ENCODE results near the gene TNIK.
"Not testable (repeated sequence)": the region's sequence is repeated elsewhere in the genome, so short reads cannot be mapped to it uniquely, and the experiment has no call there.

Gene TNIK

GRCh38 chr3:171429635-171430034 is 30.6 kb downstream of the TNIK start:
- H3K79me2 ChIP-seq (ENCODE audit: control insufficient read depth, low read length) = no peaks in the 10 kb centered on the region
- H3K27ac ChIP-seq (ENCODE audit: low read depth, low read length) = no peak overlapping the region
- TF ChIP-seq EZH2phosphoT487 (IDR thresholded peaks at IDR 0.05; ENCODE audit: borderline replicate concordance, low read length) (no peak), CTCF (IDR thresholded peaks at IDR 0.05; ENCODE audit: low read depth, low read length, poor library complexity, severe bottlenecking) (no peak)
- no peaks in the 10 kb centered on the region for H3K4me1 ChIP-seq (ENCODE audit: control insufficient read depth, low read length)
- no peaks in the 10 kb centered on the region for H3K9me3 ChIP-seq (ENCODE audit: control insufficient read depth, insufficient read depth, low read length)
- H3K27me3 ChIP-seq (ENCODE audit: control insufficient read depth, low read length) = no peaks in the 10 kb centered on the region
- H3K36me3 ChIP-seq (ENCODE audit: control insufficient read depth, low read length) = no peaks in the 10 kb centered on the region
- H3F3A ChIP-seq (ENCODE audit: control insufficient read depth, insufficient read depth) = no peaks in the 10 kb centered on the region
- H3K4me3 ChIP-seq (ENCODE audit: low read length) = no peak overlapping the region
- no peaks in the 10 kb centered on the region for H3K9me2 ChIP-seq (replicated peaks; ENCODE audit: control insufficient read depth, low read length)
- no peak overlapping the region for H3K4me2 ChIP-seq (ENCODE audit: low read length)
- no peaks in the 10 kb centered on the region for H4K20me1 ChIP-seq (ENCODE audit: control insufficient read depth, insufficient read depth, low read depth, low read length)

- Histone ChIP-seq H4K20me1 (ENCODE audit: control insufficient read depth, insufficient read depth, low read depth, low read length) (no peaks in the 10 kb centered on the region), H3K9me3 (ENCODE audit: control insufficient read depth, insufficient read depth, low read length) (no peaks in the 10 kb centered on the region), H3F3A (ENCODE audit: control insufficient read depth, insufficient read depth) (no peaks in the 10 kb centered on the region), H3K4me3 (ENCODE audit: low read length) (no peak overlapping the region), H3K79me2 (ENCODE audit: control insufficient read depth, low read length) (no peaks in the 10 kb centered on the region), H3K36me3 (ENCODE audit: control insufficient read depth, low read length) (no peaks in the 10 kb centered on the region), H3K4me2 (ENCODE audit: low read length) (no peak overlapping the region), H3K27ac (ENCODE audit: low read depth, low read length) (no peak overlapping the region), H3K4me1 (ENCODE audit: control insufficient read depth, low read length) (no peaks in the 10 kb centered on the region), H3K9me2 (replicated peaks; ENCODE audit: control insufficient read depth, low read length) (no peaks in the 10 kb centered on the region), H3K27me3 (ENCODE audit: control insufficient read depth, low read length) (no peaks in the 10 kb centered on the region)
- no peak for TF ChIP-seq EZH2phosphoT487 (IDR thresholded peaks at IDR 0.05; ENCODE audit: borderline replicate concordance, low read length)
These were observed 31.3 kb downstream of the TNIK start for GRCh38 chr3:171428892-171429291.

GRCh38 chr3:171428321-171428787 is 31.9 kb downstream of the TNIK start:
- Histone ChIP-seq H3F3A (ENCODE audit: control insufficient read depth, insufficient read depth) (no peaks in the 10 kb centered on the region), H3K9me3 (ENCODE audit: control insufficient read depth, insufficient read depth, low read length) (no peaks in the 10 kb centered on the region), H3K79me2 (ENCODE audit: control insufficient read depth, low read length) (no peaks in the 10 kb centered on the region), H3K27me3 (ENCODE audit: control insufficient read depth, low read length) (no peaks in the 10 kb centered on the region), H3K9me2 (replicated peaks; ENCODE audit: control insufficient read depth, low read length) (no peaks in the 10 kb centered on the region), H3K36me3 (ENCODE audit: control insufficient read depth, low read length) (no peaks in the 10 kb centered on the region), H3K4me2 (ENCODE audit: low read length) (no peak overlapping the region), H3K4me1 (ENCODE audit: control insufficient read depth, low read length) (no peaks in the 10 kb centered on the region), H4K20me1 (ENCODE audit: control insufficient read depth, insufficient read depth, low read depth, low read length) (no peaks in the 10 kb centered on the region), H3K27ac (ENCODE audit: low read depth, low read length) (no peak overlapping the region), H3K4me3 (ENCODE audit: low read length) (no peak overlapping the region)
- TF ChIP-seq CTCF (IDR thresholded peaks at IDR 0.05; ENCODE audit: low read depth, low read length, poor library complexity, severe bottlenecking) (no peak), EZH2phosphoT487 (IDR thresholded peaks at IDR 0.05; ENCODE audit: borderline replicate concordance, low read length) (no peak)

- Histone ChIP-seq H3K4me1 (ENCODE audit: control insufficient read depth, low read length) (no peaks in the 10 kb centered on the region), H3K27me3 (ENCODE audit: control insufficient read depth, low read length) (no peaks in the 10 kb centered on the region), H3K36me3 (ENCODE audit: control insufficient read depth, low read length) (no peaks in the 10 kb centered on the region), H3K27ac (ENCODE audit: low read depth, low read length) (no peak overlapping the region), H4K20me1 (ENCODE audit: control insufficient read depth, insufficient read depth, low read depth, low read length) (no peaks in the 10 kb centered on the region), H3K9me2 (replicated peaks; ENCODE audit: control insufficient read depth, low read length) (no peaks in the 10 kb centered on the region), H3K4me3 (ENCODE audit: low read length) (no peak overlapping the region), H3K4me2 (ENCODE audit: low read length) (no peak overlapping the region), H3K9me3 (ENCODE audit: control insufficient read depth, insufficient read depth, low read length) (no peaks in the 10 kb centered on the region), H3F3A (ENCODE audit: control insufficient read depth, insufficient read depth) (no peaks in the 10 kb centered on the region), H3K79me2 (ENCODE audit: control insufficient read depth, low read length) (no peaks in the 10 kb centered on the region)
- TF ChIP-seq CTCF (IDR thresholded peaks at IDR 0.05; ENCODE audit: low read depth, low read length, poor library complexity, severe bottlenecking) (no peak), EZH2phosphoT487 (IDR thresholded peaks at IDR 0.05; ENCODE audit: borderline replicate concordance, low read length) (no peak)
These were observed 32.4 kb downstream of the TNIK start for GRCh38 chr3:171427771-171428320.

GRCh38 chr3:171424063-171424462 is 36.1 kb downstream of the TNIK start:
- not testable (repeated sequence) for H3K36me3 ChIP-seq (ENCODE audit: control insufficient read depth, low read length); H3K4me2 ChIP-seq (ENCODE audit: low read length); H3K4me1 ChIP-seq (ENCODE audit: control insufficient read depth, low read length); H4K20me1 ChIP-seq (ENCODE audit: control insufficient read depth, insufficient read depth, low read depth, low read length); H3K27ac ChIP-seq (ENCODE audit: low read depth, low read length); H3K9me3 ChIP-seq (ENCODE audit: control insufficient read depth, insufficient read depth, low read length); H3K9me2 ChIP-seq (replicated peaks; ENCODE audit: control insufficient read depth, low read length); H3K4me3 ChIP-seq (ENCODE audit: low read length); H3K27me3 ChIP-seq (ENCODE audit: control insufficient read depth, low read length); H3K79me2 ChIP-seq (ENCODE audit: control insufficient read depth, low read length); H3F3A ChIP-seq (ENCODE audit: control insufficient read depth, insufficient read depth)

GRCh38 chr3:171422855-171423254 is 37.4 kb downstream of the TNIK start:
- H4K20me1 ChIP-seq (ENCODE audit: control insufficient read depth, insufficient read depth, low read depth, low read length); H3F3A ChIP-seq (ENCODE audit: control insufficient read depth, insufficient read depth); H3K9me2 ChIP-seq (replicated peaks; ENCODE audit: control insufficient read depth, low read length); H3K79me2 ChIP-seq (ENCODE audit: control insufficient read depth, low read length); H3K27me3 ChIP-seq (ENCODE audit: control insufficient read depth, low read length); H3K27ac ChIP-seq (ENCODE audit: low read depth, low read length); H3K36me3 ChIP-seq (ENCODE audit: control insufficient read depth, low read length); H3K4me3 ChIP-seq (ENCODE audit: low read length); H3K4me1 ChIP-seq (ENCODE audit: control insufficient read depth, low read length); H3K9me3 ChIP-seq (ENCODE audit: control insufficient read depth, insufficient read depth, low read length); H3K4me2 ChIP-seq (ENCODE audit: low read length): not testable (repeated sequence)

Data from DOHH2 (cell line).